Measurements from ENCODE around the gene WIF1. TPM values are rescaled to one million over a fixed set of nuclear protein-coding genes. Genes with fewer than 3 reads are reported as not detected.

WIF1 gene
- polyA plus RNA-seq, 3 donors = not detected

DNA sequence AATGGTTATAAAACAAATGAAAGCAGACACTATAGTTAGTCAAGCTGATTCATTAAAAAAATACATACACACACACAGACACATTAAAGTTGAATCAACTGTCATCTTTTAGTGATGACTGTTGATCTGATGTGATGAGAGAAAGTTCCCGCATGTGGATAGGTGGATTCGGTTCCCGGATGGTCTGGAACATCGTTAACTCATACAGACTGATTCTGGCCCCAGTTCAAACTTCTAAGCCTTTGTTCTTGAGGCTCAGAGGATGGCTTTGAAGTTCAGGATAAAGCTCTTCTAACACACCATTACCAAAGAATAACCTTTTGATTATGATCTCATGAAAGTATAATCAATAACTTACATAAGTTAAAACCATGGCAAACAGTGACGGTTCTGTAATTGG lies 27.5 kb downstream of the WIF1 start:
- H3K27me3 Mint-ChIP-seq (ENCODE audit: low read depth in 3 of 3) = peaks cover 0 to 21% (median 8%) of the 10 kb centered on the region in 3 donors
- Histone ChIP-seq H3K4me3 (replicated peaks in 1 of 3; ENCODE audit: low read depth in 2 of 3, low read length in 3 of 3) (no peak overlapping the region), H2AFZ (ENCODE audit: insufficient read depth, low read depth, low read length, poor library complexity, severe bottlenecking) (no peak overlapping the region), H3K4me1 (ENCODE audit: control insufficient read depth in 1 of 2, insufficient read depth in 2 of 2, low read length in 2 of 2) (no peaks in the 10 kb centered on the region), H3K36me3 (replicated peaks in 1 of 2; ENCODE audit: control insufficient read depth in 1 of 2, insufficient read depth in 2 of 2, low read length in 2 of 2) (no peaks in the 10 kb centered on the region), H3K27me3 (ENCODE audit: control insufficient read depth in 2 of 2, insufficient read depth in 2 of 2, low read length in 2 of 2) (peaks cover 8 to 12% of the 10 kb centered on the region in 2 donors), H3K9ac (ENCODE audit: insufficient read depth, low read length, poor library complexity, severe bottlenecking) (no peak overlapping the region), H4K20me1 (ENCODE audit: insufficient read depth, low read length) (no peaks in the 10 kb centered on the region), H3K79me2 (ENCODE audit: insufficient read depth, low read length) (no peaks in the 10 kb centered on the region), H3K4me2 (replicated peaks; ENCODE audit: extremely low read depth, low read length, poor library complexity, severe bottlenecking) (no peak overlapping the region), H3K27ac (ENCODE audit: low read depth in 1 of 2, low read length in 2 of 2) (no peak overlapping the region), H3K9me3 (replicated peaks in 1 of 2; ENCODE audit: control insufficient read depth in 1 of 2, insufficient read depth in 1 of 2, low read length in 2 of 2) (no peaks in the 10 kb centered on the region)
- H3K36me3 Mint-ChIP-seq = no peaks in the 10 kb centered on the region
- H3K27ac Mint-ChIP-seq = no peak overlapping the region
- TF ChIP-seq, protein P1, sequence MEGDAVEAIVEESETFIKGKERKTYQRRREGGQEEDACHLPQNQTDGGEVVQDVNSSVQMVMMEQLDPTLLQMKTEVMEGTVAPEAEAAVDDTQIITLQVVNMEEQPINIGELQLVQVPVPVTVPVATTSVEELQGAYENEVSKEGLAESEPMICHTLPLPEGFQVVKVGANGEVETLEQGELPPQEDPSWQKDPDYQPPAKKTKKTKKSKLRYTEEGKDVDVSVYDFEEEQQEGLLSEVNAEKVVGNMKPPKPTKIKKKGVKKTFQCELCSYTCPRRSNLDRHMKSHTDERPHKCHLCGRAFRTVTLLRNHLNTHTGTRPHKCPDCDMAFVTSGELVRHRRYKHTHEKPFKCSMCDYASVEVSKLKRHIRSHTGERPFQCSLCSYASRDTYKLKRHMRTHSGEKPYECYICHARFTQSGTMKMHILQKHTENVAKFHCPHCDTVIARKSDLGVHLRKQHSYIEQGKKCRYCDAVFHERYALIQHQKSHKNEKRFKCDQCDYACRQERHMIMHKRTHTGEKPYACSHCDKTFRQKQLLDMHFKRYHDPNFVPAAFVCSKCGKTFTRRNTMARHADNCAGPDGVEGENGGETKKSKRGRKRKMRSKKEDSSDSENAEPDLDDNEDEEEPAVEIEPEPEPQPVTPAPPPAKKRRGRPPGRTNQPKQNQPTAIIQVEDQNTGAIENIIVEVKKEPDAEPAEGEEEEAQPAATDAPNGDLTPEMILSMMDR (IDR thresholded peaks at IDR 0.05) = no peak
- no peak overlapping the region for H3K4me3 Mint-ChIP-seq
- no CpG with 5 or more reads among the region's 5 CpGs for WGBS (ENCODE audit: insufficient coverage)
- no peak for DNase-seq
- H3K4me1 Mint-ChIP-seq = no peaks in the 10 kb centered on the region
- peaks cover 0 to 3% (median 0%) of the 10 kb centered on the region in 7 donors for H3K9me3 Mint-ChIP-seq
- intact Hi-C loops (cut with micrococcal nuclease) = no loop called here

DNA sequence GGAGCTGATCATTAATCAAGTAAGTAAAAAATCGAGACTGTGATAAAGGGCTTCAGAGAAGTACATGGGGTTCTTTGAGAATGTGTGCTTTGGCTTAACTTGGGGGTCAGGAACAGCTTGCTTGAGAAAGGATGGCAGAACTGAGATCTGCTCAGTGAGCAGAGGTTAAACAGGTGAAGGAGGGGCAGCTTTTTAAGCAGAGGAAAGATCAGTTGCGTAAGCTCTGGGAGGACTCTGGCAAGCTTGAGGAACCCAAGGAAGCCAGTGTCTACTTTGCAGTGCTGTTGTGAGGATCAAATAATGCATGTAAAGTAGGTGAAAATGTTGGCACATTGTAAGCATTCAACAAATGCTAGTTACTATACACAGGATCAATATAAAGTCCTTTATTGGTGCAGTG lies 30.6 kb downstream of the WIF1 start:
- Histone ChIP-seq H2AFZ (ENCODE audit: insufficient read depth, low read depth, low read length, poor library complexity, severe bottlenecking) (no peak overlapping the region), H3K36me3 (replicated peaks in 1 of 2; ENCODE audit: control insufficient read depth in 1 of 2, insufficient read depth in 2 of 2, low read length in 2 of 2) (no peaks in the 10 kb centered on the region), H3K27me3 (ENCODE audit: control insufficient read depth in 2 of 2, insufficient read depth in 2 of 2, low read length in 2 of 2) (peaks cover 6 to 9% of the 10 kb centered on the region in 2 donors), H3K9me3 (replicated peaks in 1 of 2; ENCODE audit: control insufficient read depth in 1 of 2, insufficient read depth in 1 of 2, low read length in 2 of 2) (no peaks in the 10 kb centered on the region), H3K9ac (ENCODE audit: insufficient read depth, low read length, poor library complexity, severe bottlenecking) (no peak overlapping the region), H3K4me1 (ENCODE audit: control insufficient read depth in 1 of 2, insufficient read depth in 2 of 2, low read length in 2 of 2) (peaks cover 5 to 6% of the 10 kb centered on the region in 2 donors), H4K20me1 (ENCODE audit: insufficient read depth, low read length) (no peaks in the 10 kb centered on the region), H3K4me2 (replicated peaks; ENCODE audit: extremely low read depth, low read length, poor library complexity, severe bottlenecking) (no peak overlapping the region), H3K4me3 (replicated peaks in 1 of 3; ENCODE audit: low read depth in 2 of 3, low read length in 3 of 3) (no peak overlapping the region), H3K79me2 (ENCODE audit: insufficient read depth, low read length) (no peaks in the 10 kb centered on the region), H3K27ac (ENCODE audit: low read depth in 1 of 2, low read length in 2 of 2) (no peak overlapping the region)
- Mint-ChIP-seq H3K27ac (no peak overlapping the region), H3K9me3 (peaks cover 0 to 3% (median 0%) of the 10 kb centered on the region in 7 donors), H3K36me3 (no peaks in the 10 kb centered on the region), H3K4me1 (peaks cover 7% of the 10 kb centered on the region), H3K4me3 (no peak overlapping the region), H3K27me3 (ENCODE audit: low read depth in 3 of 3) (peaks cover 0 to 12% (median 2%) of the 10 kb centered on the region in 3 donors)
- intact Hi-C loops (cut with micrococcal nuclease) = no loop called here
- WGBS (ENCODE audit: insufficient coverage) = 57% methylated on average over 1 of the region's 2 CpGs
- DNase-seq = no peak
- TF ChIP-seq, protein P1 (IDR thresholded peaks at IDR 0.05) = no peak
